IMR-90 (cell line): ENCODE data around the gene ASF1A.
"Not testable (repeated sequence)": the region's sequence is repeated elsewhere in the genome, so short reads cannot be mapped to it uniquely, and the experiment has no call there.

Source experiments
- MXI1 ChIP-seq: IDR thresholded peaks from 2 replicates; pipeline ENCODE4 v1.6.1; 2012; ENCODE audit warnings: low read depth, mild to moderate bottlenecking, low read length, moderate library complexity, borderline replicate concordance
- NFE2L2 ChIP-seq: fragments of 150-350 bp; IDR thresholded peaks from 2 replicates; pipeline ENCODE4 v1.6.1; 2016; ENCODE audit warnings: low read depth, mild to moderate bottlenecking, low read length
- POLR2A ChIP-seq: IDR thresholded peaks from 2 replicates; pipeline ENCODE4 v1.6.1; 2012; ENCODE audit warnings: mild to moderate bottlenecking, low read depth, low read length
- RAD21 ChIP-seq: IDR thresholded peaks from 2 replicates; pipeline ENCODE4 v1.6.1; 2012; ENCODE audit warnings: low read length, improper control_type of control experiment
- RFX5 ChIP-seq: IDR thresholded peaks from 2 replicates; pipeline ENCODE4 v1.8.0; 2012; ENCODE audit warnings: low read depth, mild to moderate bottlenecking, low read length, moderate library complexity
- TF ChIP-seq, protein P1 (sequence below): fragments of 150-350 bp; IDR thresholded peaks from 2 replicates; pipeline ENCODE4 v1.6.1; 2016; ENCODE audit warnings: low read depth, mild to moderate bottlenecking, low read length, moderate library complexity, borderline replicate concordance
- TF ChIP-seq, protein P2 (sequence below): conservative IDR thresholded peaks from 2 replicates; pipeline ENCODE4 v1.5.1; 2012; ENCODE audit warnings: mild to moderate bottlenecking, low read depth, low read length, improper control_type of control experiment

DNA sequence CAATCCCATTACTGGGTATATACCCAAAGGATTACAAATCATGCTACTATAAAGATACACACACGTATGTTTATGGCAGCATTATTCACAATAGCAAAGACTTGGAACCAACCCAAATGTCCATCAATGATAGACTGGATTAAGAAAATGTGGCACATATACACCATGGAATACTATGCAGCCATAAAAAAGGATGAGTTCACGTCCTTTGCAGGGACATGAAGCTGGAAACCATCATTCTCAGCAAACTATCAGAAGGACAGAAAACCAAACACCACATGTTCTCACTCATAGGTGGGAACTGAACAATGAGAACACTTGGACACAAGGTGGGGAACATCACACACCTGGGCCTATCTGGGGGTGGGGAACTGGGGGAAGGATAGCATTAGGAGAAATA lies 25.1 kb upstream of the ASF1A start:
- TF ChIP-seq, protein P1, sequence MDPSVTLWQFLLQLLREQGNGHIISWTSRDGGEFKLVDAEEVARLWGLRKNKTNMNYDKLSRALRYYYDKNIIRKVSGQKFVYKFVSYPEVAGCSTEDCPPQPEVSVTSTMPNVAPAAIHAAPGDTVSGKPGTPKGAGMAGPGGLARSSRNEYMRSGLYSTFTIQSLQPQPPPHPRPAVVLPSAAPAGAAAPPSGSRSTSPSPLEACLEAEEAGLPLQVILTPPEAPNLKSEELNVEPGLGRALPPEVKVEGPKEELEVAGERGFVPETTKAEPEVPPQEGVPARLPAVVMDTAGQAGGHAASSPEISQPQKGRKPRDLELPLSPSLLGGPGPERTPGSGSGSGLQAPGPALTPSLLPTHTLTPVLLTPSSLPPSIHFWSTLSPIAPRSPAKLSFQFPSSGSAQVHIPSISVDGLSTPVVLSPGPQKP, result not testable (repeated sequence)
- TF ChIP-seq, protein P2, sequence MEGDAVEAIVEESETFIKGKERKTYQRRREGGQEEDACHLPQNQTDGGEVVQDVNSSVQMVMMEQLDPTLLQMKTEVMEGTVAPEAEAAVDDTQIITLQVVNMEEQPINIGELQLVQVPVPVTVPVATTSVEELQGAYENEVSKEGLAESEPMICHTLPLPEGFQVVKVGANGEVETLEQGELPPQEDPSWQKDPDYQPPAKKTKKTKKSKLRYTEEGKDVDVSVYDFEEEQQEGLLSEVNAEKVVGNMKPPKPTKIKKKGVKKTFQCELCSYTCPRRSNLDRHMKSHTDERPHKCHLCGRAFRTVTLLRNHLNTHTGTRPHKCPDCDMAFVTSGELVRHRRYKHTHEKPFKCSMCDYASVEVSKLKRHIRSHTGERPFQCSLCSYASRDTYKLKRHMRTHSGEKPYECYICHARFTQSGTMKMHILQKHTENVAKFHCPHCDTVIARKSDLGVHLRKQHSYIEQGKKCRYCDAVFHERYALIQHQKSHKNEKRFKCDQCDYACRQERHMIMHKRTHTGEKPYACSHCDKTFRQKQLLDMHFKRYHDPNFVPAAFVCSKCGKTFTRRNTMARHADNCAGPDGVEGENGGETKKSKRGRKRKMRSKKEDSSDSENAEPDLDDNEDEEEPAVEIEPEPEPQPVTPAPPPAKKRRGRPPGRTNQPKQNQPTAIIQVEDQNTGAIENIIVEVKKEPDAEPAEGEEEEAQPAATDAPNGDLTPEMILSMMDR, result not testable (repeated sequence)
- not testable (repeated sequence) for TF ChIP-seq NFE2L2, POLR2A, RFX5, RAD21, MXI1
